KMS-11 (cell line): ENCODE measurements around the gene MDN1.

Experiments
- H2AFZ ChIP-seq: fragments of 200-600 bp; sonication (generic); 2 replicates; pipeline ENCODE4 v1.6.1; 2016; ENCODE audit warnings: antibody characterized with exemption, mixed run types, low read depth
- H3K27ac ChIP-seq: fragments of 200-600 bp; sonication (generic); 2 replicates; pipeline ENCODE4 v1.6.1; 2016; ENCODE audit warnings: mild to moderate bottlenecking, mixed run types
- H3K27me3 ChIP-seq: fragments of 200-600 bp; sonication (generic); 2 replicates; pipeline ENCODE4 v1.6.1; 2017; ENCODE audit warnings: mild to moderate bottlenecking, low read depth, mixed run types, moderate library complexity; ENCODE audit not compliant: insufficient read depth
- H3K36me3 ChIP-seq: fragments of 200-600 bp; sonication (generic); 2 replicates; pipeline ENCODE4 v1.6.1; 2017; ENCODE audit warnings: mild to moderate bottlenecking, mixed run types; ENCODE audit not compliant: insufficient read depth
- H3K4me1 ChIP-seq: fragments of 200-600 bp; sonication (generic); 2 replicates; pipeline ENCODE4 v1.6.1; 2016; ENCODE audit warnings: mild to moderate bottlenecking, low read depth, mixed run types; ENCODE audit not compliant: poor library complexity, severe bottlenecking
- H3K4me2 ChIP-seq: fragments of 200-600 bp; sonication (generic); 2 replicates; pipeline ENCODE4 v1.7.0; 2016; ENCODE audit warnings: mild to moderate bottlenecking, mixed run types
- H3K4me3 ChIP-seq: fragments of 200-600 bp; sonication (generic); IDR thresholded peaks from 2 replicates; pipeline ENCODE4 v1.6.1; 2017; ENCODE audit warnings: low read depth, low read length, mixed read lengths; ENCODE audit not compliant: insufficient read depth
- H3K79me2 ChIP-seq: fragments of 200-600 bp; sonication (generic); 2 replicates; pipeline ENCODE4 v1.6.1; 2016; ENCODE audit warnings: low read depth, mixed run types; ENCODE audit not compliant: insufficient read depth
- H3K9ac ChIP-seq: fragments of 200-600 bp; sonication (generic); 2 replicates; pipeline ENCODE4 v1.6.1; 2016; ENCODE audit warnings: mild to moderate bottlenecking, mixed run types
- H4K20me1 ChIP-seq: fragments of 200-600 bp; sonication (generic); 2 replicates; pipeline ENCODE4 v1.6.1; 2016; ENCODE audit warnings: mild to moderate bottlenecking, mixed run types; ENCODE audit not compliant: insufficient read depth
- TF ChIP-seq, protein P1 (sequence below): fragments of 200-600 bp; sonication (generic); conservative IDR thresholded peaks from 2 replicates; pipeline ENCODE4 v1.6.1; 2017; ENCODE audit warnings: low read depth, mild to moderate bottlenecking, antibody characterized with exemption, low read length, moderate library complexity, mixed read lengths

MDN1 gene

DNA sequence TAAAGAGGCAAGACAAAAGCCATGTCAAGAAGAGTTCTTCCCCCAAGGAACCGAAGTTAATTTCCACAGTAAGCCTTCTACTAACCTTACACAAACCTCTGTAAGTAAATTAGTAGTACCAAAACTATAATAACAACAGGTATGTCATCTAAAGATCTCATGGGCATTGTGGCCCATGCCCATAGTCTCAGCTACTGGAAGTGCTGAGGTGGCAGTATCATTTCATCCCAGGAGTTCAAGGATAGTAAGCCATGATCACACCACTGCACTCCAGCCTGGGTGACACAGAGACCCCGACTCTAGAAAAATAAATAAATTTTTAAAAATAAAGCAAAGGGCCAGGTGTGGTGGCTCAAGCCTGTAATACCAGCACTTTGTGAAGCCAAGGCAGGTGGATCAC is 29.2 kb downstream of the MDN1 start:
- H3K27ac ChIP-seq, result no peak overlapping the region
- no peak overlapping the region for H2AFZ ChIP-seq
- no peaks in the 10 kb centered on the region for H3K27me3 ChIP-seq
- H3K4me2 ChIP-seq, result no peak overlapping the region
- H3K4me1 ChIP-seq, result peaks cover 29% of the 10 kb centered on the region
- H3K36me3 ChIP-seq, result no peaks in the 10 kb centered on the region
- peaks cover 8% of the 10 kb centered on the region; the same call in 1 of the 2 replicates for H3K79me2 ChIP-seq
- no peak overlapping the region for H3K4me3 ChIP-seq
- no peaks in the 10 kb centered on the region for H4K20me1 ChIP-seq
- TF ChIP-seq, protein P1, sequence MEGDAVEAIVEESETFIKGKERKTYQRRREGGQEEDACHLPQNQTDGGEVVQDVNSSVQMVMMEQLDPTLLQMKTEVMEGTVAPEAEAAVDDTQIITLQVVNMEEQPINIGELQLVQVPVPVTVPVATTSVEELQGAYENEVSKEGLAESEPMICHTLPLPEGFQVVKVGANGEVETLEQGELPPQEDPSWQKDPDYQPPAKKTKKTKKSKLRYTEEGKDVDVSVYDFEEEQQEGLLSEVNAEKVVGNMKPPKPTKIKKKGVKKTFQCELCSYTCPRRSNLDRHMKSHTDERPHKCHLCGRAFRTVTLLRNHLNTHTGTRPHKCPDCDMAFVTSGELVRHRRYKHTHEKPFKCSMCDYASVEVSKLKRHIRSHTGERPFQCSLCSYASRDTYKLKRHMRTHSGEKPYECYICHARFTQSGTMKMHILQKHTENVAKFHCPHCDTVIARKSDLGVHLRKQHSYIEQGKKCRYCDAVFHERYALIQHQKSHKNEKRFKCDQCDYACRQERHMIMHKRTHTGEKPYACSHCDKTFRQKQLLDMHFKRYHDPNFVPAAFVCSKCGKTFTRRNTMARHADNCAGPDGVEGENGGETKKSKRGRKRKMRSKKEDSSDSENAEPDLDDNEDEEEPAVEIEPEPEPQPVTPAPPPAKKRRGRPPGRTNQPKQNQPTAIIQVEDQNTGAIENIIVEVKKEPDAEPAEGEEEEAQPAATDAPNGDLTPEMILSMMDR, result no peak
- H3K9ac ChIP-seq, result no peak overlapping the region

DNA sequence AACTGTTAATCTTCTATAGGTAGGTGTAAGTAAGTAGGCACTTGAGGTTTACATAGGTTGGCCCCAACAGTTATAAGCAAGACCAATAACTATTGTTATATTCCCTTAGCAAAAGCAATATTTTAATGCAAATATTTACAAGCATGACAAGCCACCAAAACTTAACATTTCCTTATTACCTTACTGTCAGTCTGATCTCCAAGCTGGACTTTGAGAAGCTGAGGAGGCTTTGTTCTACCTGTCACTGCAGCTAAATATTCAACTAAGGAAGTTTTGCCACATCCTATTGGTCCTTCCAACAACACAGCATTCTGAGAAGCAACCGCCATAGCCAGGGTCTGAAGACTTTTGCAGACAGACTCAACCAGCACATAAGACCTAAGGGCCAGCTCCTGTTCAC is 29.6 kb downstream of the MDN1 start:
- H3K4me2 ChIP-seq, result no peak overlapping the region
- no peak overlapping the region for H3K27ac ChIP-seq
- H3K79me2 ChIP-seq, result peaks cover 6% of the 10 kb centered on the region; the same call in 1 of the 2 replicates
- no peaks in the 10 kb centered on the region for H3K27me3 ChIP-seq
- no peak overlapping the region for H2AFZ ChIP-seq
- H4K20me1 ChIP-seq, result no peaks in the 10 kb centered on the region
- no peak overlapping the region for H3K4me3 ChIP-seq
- no peak overlapping the region for H3K9ac ChIP-seq
- no peaks in the 10 kb centered on the region for H3K36me3 ChIP-seq
- H3K4me1 ChIP-seq, result peaks cover 26% of the 10 kb centered on the region
- TF ChIP-seq, protein P1, result no peak

DNA sequence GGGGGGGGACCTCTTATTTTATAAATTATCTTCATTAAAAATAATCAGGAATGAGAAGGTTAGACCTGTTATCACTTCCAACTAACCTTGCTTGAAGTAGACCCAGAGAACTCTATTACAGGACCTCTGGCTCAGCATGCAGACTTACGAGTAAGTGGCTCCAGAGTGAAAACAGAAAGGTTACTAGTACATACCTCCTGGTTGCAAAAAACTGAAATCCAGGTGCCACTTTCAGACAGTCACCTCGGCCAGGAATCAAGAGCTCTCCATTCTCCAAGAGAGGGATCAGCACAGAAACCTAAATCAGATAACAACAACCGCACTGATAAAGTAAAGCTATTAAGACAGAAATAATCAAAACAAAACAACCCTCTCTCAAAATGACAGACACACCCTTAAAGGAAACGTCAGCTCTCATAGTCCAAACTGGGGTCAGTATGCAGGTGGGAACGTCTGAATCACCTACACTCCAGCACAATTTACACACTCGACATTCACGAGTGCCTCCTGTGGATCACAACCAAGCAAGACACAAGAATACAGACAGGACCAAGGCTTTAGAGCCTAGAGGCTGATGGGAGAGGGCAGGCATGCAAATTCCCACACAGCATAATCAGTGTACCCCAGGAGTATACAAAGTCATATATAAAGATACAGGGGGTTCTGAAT is 31.8 kb downstream of the MDN1 start:
- TF ChIP-seq, protein P1, result no peak
- H3K4me3 ChIP-seq, result no peak overlapping the region
- H3K27ac ChIP-seq, result no peak overlapping the region
- no peaks in the 10 kb centered on the region for H4K20me1 ChIP-seq
- H3K36me3 ChIP-seq, result no peaks in the 10 kb centered on the region
- H3K4me1 ChIP-seq, result peaks cover 4% of the 10 kb centered on the region
- no peaks in the 10 kb centered on the region for H3K79me2 ChIP-seq
- no peaks in the 10 kb centered on the region for H3K27me3 ChIP-seq
- H3K4me2 ChIP-seq, result no peak overlapping the region
- H2AFZ ChIP-seq, result no peak overlapping the region
- no peak overlapping the region for H3K9ac ChIP-seq

DNA sequence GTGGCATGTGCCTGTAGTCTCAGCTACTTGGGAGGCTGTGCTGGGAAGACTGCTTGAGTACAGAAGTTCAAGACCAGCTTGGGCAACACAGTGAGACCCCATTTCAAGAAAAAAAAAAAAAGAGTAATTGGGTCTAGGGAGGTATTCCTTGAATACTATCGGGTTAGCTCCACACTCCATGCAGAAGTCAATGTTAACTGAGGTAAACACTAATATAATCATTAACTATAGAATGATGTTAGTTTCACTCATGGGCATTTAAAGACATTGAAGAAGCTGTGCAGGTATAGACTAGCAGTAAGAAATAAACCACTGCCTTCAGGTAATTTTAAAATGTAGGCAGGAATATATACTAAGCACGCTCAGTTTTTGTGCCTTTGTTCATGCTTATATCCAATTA is 32.6 kb downstream of the MDN1 start:
- Histone ChIP-seq H3K4me3 (no peak overlapping the region), H3K36me3 (no peaks in the 10 kb centered on the region), H3K27me3 (no peaks in the 10 kb centered on the region), H3K79me2 (no peaks in the 10 kb centered on the region), H4K20me1 (no peaks in the 10 kb centered on the region), H3K27ac (no peak overlapping the region), H3K4me1 (no peaks in the 10 kb centered on the region), H3K9ac (no peak overlapping the region), H2AFZ (no peak overlapping the region), H3K4me2 (no peak overlapping the region)
- TF ChIP-seq, protein P1, result no peak
